ENCODE measurements around the gene ZMPSTE24. TPM values are rescaled to one million over a fixed set of nuclear protein-coding genes. Genes with fewer than 3 reads are reported as not detected.

Gene ZMPSTE24
- total RNA-seq, 3 donors from 2014 or later (not counting 1 experiment from before 2014, with no cell fraction given): 15.3 to 19.5 (median 19.3) TPM

GRCh38 chr1:40264354-40264781 is 6.3 kb downstream of the ZMPSTE24 start:
- TF ChIP-seq CTCF (IDR thresholded peaks at IDR 0.05): no peak
- Mint-ChIP-seq H3K36me3 (peaks cover 15% of the 10 kb centered on the region), H3K27me3 (ENCODE audit: low read depth in 2 of 2) (no peaks in the 10 kb centered on the region), H3K4me1 (peaks cover 10 to 17% of the 10 kb centered on the region in 2 donors), H3K27ac (no peak overlapping the region), H3K4me3 (no peak overlapping the region), H3K9me3 (no peaks in the 10 kb centered on the region)
- 92% methylated on average over 3 of the region's 3 CpGs for WGBS (ENCODE audit: insufficient coverage)
- DNase-seq: no peak
- H3K4me3 ChIP-seq (ENCODE audit: low read length): no peak overlapping the region
- intact Hi-C loops (cut with micrococcal nuclease): no loop called here
- no peaks in the 10 kb centered on the region for H3K9me3 ChIP-seq (ENCODE audit: control insufficient read depth, insufficient read depth, low read length)
- no peak overlapping the region for H3K27ac ChIP-seq (ENCODE audit: low read length)
- H3K36me3 ChIP-seq (ENCODE audit: control insufficient read depth, insufficient read depth, low read length): peaks cover 57% of the 10 kb centered on the region
- no peak for ATAC-seq
- H3K27me3 ChIP-seq (ENCODE audit: control insufficient read depth, insufficient read depth, low read length): no peaks in the 10 kb centered on the region
- peaks cover 3% of the 10 kb centered on the region for H3K4me1 ChIP-seq (ENCODE audit: control insufficient read depth, insufficient read depth, low read length)

- Mint-ChIP-seq H3K4me1 (peaks cover 10 to 17% of the 10 kb centered on the region in 2 donors), H3K36me3 (peaks cover 15% of the 10 kb centered on the region), H3K27me3 (ENCODE audit: low read depth in 2 of 2) (no peaks in the 10 kb centered on the region), H3K4me3 (no peak overlapping the region), H3K27ac (no peak overlapping the region), H3K9me3 (no peaks in the 10 kb centered on the region)
- no peaks in the 10 kb centered on the region for H3K9me3 ChIP-seq (ENCODE audit: control insufficient read depth, insufficient read depth, low read length)
- no peak for DNase-seq
- no peak for TF ChIP-seq CTCF (IDR thresholded peaks at IDR 0.05)
- H3K36me3 ChIP-seq (ENCODE audit: control insufficient read depth, insufficient read depth, low read length): peaks cover 63% of the 10 kb centered on the region
- no peak for ATAC-seq
- H3K4me1 ChIP-seq (ENCODE audit: control insufficient read depth, insufficient read depth, low read length): no peaks in the 10 kb centered on the region
- H3K27ac ChIP-seq (ENCODE audit: low read length): no peak overlapping the region
- no peaks in the 10 kb centered on the region for H3K27me3 ChIP-seq (ENCODE audit: control insufficient read depth, insufficient read depth, low read length)
- no peak overlapping the region for H3K4me3 ChIP-seq (ENCODE audit: low read length)
- intact Hi-C loops (cut with micrococcal nuclease): no loop called here
Observed at GRCh38 chr1:40265298-40265697, 7.3 kb downstream of the ZMPSTE24 start.

- no peaks in the 10 kb centered on the region for H3K4me1 ChIP-seq (ENCODE audit: control insufficient read depth, insufficient read depth, low read length)
- H3K27me3 ChIP-seq (ENCODE audit: control insufficient read depth, insufficient read depth, low read length): no peaks in the 10 kb centered on the region
- H3K27me3 Mint-ChIP-seq (ENCODE audit: low read depth in 2 of 2): no peaks in the 10 kb centered on the region
- intact Hi-C loops (cut with micrococcal nuclease): no loop called here
- TF ChIP-seq CTCF (IDR thresholded peaks at IDR 0.05): no peak
- DNase-seq (no peak), ATAC-seq (no peak)
- H3K4me3 ChIP-seq (ENCODE audit: low read length): no peak overlapping the region
- H3K9me3 ChIP-seq (ENCODE audit: control insufficient read depth, insufficient read depth, low read length): no peaks in the 10 kb centered on the region
- H3K9me3 Mint-ChIP-seq: no peaks in the 10 kb centered on the region
- no peak overlapping the region for H3K27ac Mint-ChIP-seq
- H3K4me3 Mint-ChIP-seq: no peak overlapping the region
- H3K27ac ChIP-seq (ENCODE audit: low read length): no peak overlapping the region
- H3K36me3 Mint-ChIP-seq: peaks cover 15% of the 10 kb centered on the region
- H3K36me3 ChIP-seq (ENCODE audit: control insufficient read depth, insufficient read depth, low read length): peaks cover 63% of the 10 kb centered on the region
- H3K4me1 Mint-ChIP-seq: peaks cover 15 to 17% of the 10 kb centered on the region in 2 donors
Observed at GRCh38 chr1:40265919-40266318, 7.9 kb downstream of the ZMPSTE24 start.

GRCh38 chr1:40266786-40267535 is 8.9 kb downstream of the ZMPSTE24 start:
- peaks cover 64% of the 10 kb centered on the region for H3K36me3 ChIP-seq (ENCODE audit: control insufficient read depth, insufficient read depth, low read length)
- Mint-ChIP-seq H3K27ac (no peak overlapping the region), H3K36me3 (peaks cover 15% of the 10 kb centered on the region)

More at GRCh38 chr1:40266786-40267535, 8.9 kb downstream of the ZMPSTE24 start:
- ATAC-seq (no peak), DNase-seq (no peak)
- Histone ChIP-seq H3K4me1 (ENCODE audit: control insufficient read depth, insufficient read depth, low read length) (no peaks in the 10 kb centered on the region), H3K9me3 (ENCODE audit: control insufficient read depth, insufficient read depth, low read length) (no peaks in the 10 kb centered on the region), H3K27ac (ENCODE audit: low read length) (no peak overlapping the region), H3K4me3 (ENCODE audit: low read length) (no peak overlapping the region), H3K27me3 (ENCODE audit: control insufficient read depth, insufficient read depth, low read length) (no peaks in the 10 kb centered on the region)
- 97% methylated on average over 6 of the region's 6 CpGs for WGBS (ENCODE audit: insufficient coverage)
- Mint-ChIP-seq H3K9me3 (no peaks in the 10 kb centered on the region), H3K27me3 (ENCODE audit: low read depth in 2 of 2) (no peaks in the 10 kb centered on the region), H3K4me1 (peaks cover 15% of the 10 kb centered on the region in 2 donors), H3K4me3 (no peak overlapping the region)
- TF ChIP-seq CTCF (IDR thresholded peaks at IDR 0.05): no peak
- intact Hi-C loops (cut with micrococcal nuclease): no loop called here
